Panc1 (cell line): ENCODE results near the gene KCNJ5. TPM values are rescaled to one million over a fixed set of nuclear protein-coding genes. Genes with fewer than 3 reads are reported as not detected.

Source experiments
- ATAC-seq: fragments of 200-7000 bp; cut with Tn5 transposase; 2 replicates; pipeline ENCODE4 v1.9.1; 2020; ENCODE audit warnings: mild to moderate bottlenecking, moderate library complexity
- BruUV-seq: library from RNA; stranded (reverse); fragments of 400-500 nt; replicated peaks from 2 replicates; lab custom pipeline; 2021; lab: Mats Ljungman, UMichigan
- CTCF ChIA-PET: fragments of 300-600 bp; sonication (Branson Sonifier 250); formaldehyde crosslinking; loops from one replicate; lab custom pipeline; 2022; ENCODE audit warnings: antibody characterized with exemption; lab: Charles Lee
- POLR2A ChIA-PET: fragments of 300-600 bp; sonication (Branson Sonifier 250); formaldehyde crosslinking; loops from one replicate; lab custom pipeline; 2022; ENCODE audit warnings: antibody characterized with exemption; lab: Charles Lee
- DNase-seq: peaks from one replicate; pipeline ENCODE4 v3.0.0-alpha.2; 2010; ENCODE audit warnings: low read depth, low spot score
- H3K27ac ChIP-seq: 2 replicates; pipeline ENCODE4 v1.5.1; 2011; ENCODE audit warnings: mild to moderate bottlenecking, low read length, inconsistent platforms
- H3K27me3 ChIP-seq: fragments of 200-500 bp; sonication (Bioruptor generic); 2 replicates; pipeline ENCODE4 v1.6.0; 2014; ENCODE audit warnings: low read length, inconsistent platforms; ENCODE audit not compliant: control insufficient read depth, insufficient read depth
- H3K36me3 ChIP-seq: fragments of 200-500 bp; sonication (Bioruptor generic); 2 replicates; pipeline ENCODE4 v1.5.1; 2014; ENCODE audit warnings: inconsistent platforms, mild to moderate bottlenecking, low read length, moderate library complexity; ENCODE audit not compliant: control insufficient read depth, insufficient read depth
- H3K4me1 ChIP-seq: 2 replicates; pipeline ENCODE4 v1.5.1; 2011; ENCODE audit warnings: inconsistent platforms, mild to moderate bottlenecking, low read length, moderate library complexity; ENCODE audit not compliant: control insufficient read depth, insufficient read depth
- H3K4me3 ChIP-seq, 2 experiments: 2 replicates each; pipeline ENCODE4 v1.5.1; 2011 to 2012; ENCODE audit warnings: low read depth in 2 of 2, low read length in 2 of 2, mild to moderate bottlenecking in 2 of 2, inconsistent platforms in 1 of 2, moderate library complexity in 1 of 2
- H3K9me3 ChIP-seq: fragments of 200-500 bp; sonication (Bioruptor generic); 2 replicates; pipeline ENCODE4 v1.5.1; 2014; ENCODE audit warnings: low read depth, mild to moderate bottlenecking, inconsistent platforms, low read length, moderate library complexity; ENCODE audit not compliant: control insufficient read depth, insufficient read depth
- CTCF ChIP-seq: fragments of 450-650 bp; IDR thresholded peaks from 2 replicates; pipeline ENCODE4 v1.5.1; 2017; ENCODE audit warnings: mild to moderate bottlenecking
- POLR2AphosphoS5 ChIP-seq: IDR thresholded peaks from 2 replicates; pipeline ENCODE4 v1.6.1; 2012; ENCODE audit warnings: mild to moderate bottlenecking, low read depth, low read length, moderate library complexity
- REST ChIP-seq, 2 experiments: IDR thresholded peaks; 2 replicates each; pipeline ENCODE4 v1.6.1; 2011 to 2012; ENCODE audit warnings: low read depth in 2 of 2, control low read depth in 1 of 2, low read length in 1 of 2, mild to moderate bottlenecking in 1 of 2, moderate library complexity in 1 of 2; ENCODE audit not compliant: insufficient read depth in 1 of 2
- SIN3A ChIP-seq: IDR thresholded peaks from 2 replicates; pipeline ENCODE4 v1.6.1; 2012; ENCODE audit warnings: low read depth, mild to moderate bottlenecking, low read length, moderate library complexity, borderline replicate concordance; ENCODE audit not compliant: insufficient read depth
- TCF7L2 ChIP-seq: IDR thresholded peaks from 2 replicates; pipeline ENCODE4 v1.6.1; 2011; ENCODE audit warnings: mild to moderate bottlenecking, low read depth, low read length, inconsistent platforms
- in situ Hi-C: cut with HindIII; loops from 2 replicates; pipeline ENCODE4 v1.10.0; 2016; ENCODE audit warnings: low sequenced_read_pairs, low pct_unique_long_range_greater_than_20kb
- intact Hi-C: fragments of 100-400 bp; cut with micrococcal nuclease; formaldehyde crosslinking; loops from one replicate; pipeline ENCODE4 v1.10.0; 2022; ENCODE audit not compliant: unreplicated experiment
- total RNA-seq: library from RNA; stranded (reverse); gene quantifications from one replicate; pipeline ENCODE4 v1.2.1, GENCODE V29; 2021; ENCODE audit not compliant: unreplicated experiment

KCNJ5 gene
- total RNA-seq, 1 experiment from 2014 or later = 0.28 TPM

- intact Hi-C loops (no loop called here), in situ Hi-C loops (no loop called here)
- Histone ChIP-seq H3K4me1 (no peaks in the 10 kb centered on the region), H3K36me3 (no peaks in the 10 kb centered on the region), H3K27me3 (0 out of 2 replicates have a peak, but pooled peaks cover 3% of the 10 kb centered on the region), H3K27ac (no peak overlapping the region), H3K9me3 (no peaks in the 10 kb centered on the region), H3K4me3 (no peak overlapping the region)
- ATAC-seq (no peak), DNase-seq (no peak)
- no TSS peak for BruUV-seq
- ChIA-PET CTCF (interaction anchor here (0.6 kb wide), 1 partner anchor 982 kb away, joined by 3 read pairs; no protein-coding TSS in a partner anchor), POLR2A (no interaction called here)
- TF ChIP-seq CTCF = no peak
- TF ChIP-seq REST (IDR thresholded peaks at IDR 0.05; ENCODE audit: insufficient read depth in 1 of 2, low read depth in 2 of 2, low read length in 1 of 2) = no peak
- TF ChIP-seq POLR2AphosphoS5 = no peak
- no peak for TF ChIP-seq TCF7L2
- TF ChIP-seq SIN3A = no peak
These were observed 38.7 kb upstream of the KCNJ5 start for GRCh38 chr11:128852327-128853023.

- H3K9me3 ChIP-seq = no peaks in the 10 kb centered on the region
- in situ Hi-C loops = no loop called here
- intact Hi-C loops = no loop called here
- DNase-seq (no peak), ATAC-seq (no peak)
- H3K4me1 ChIP-seq = no peaks in the 10 kb centered on the region
- TF ChIP-seq REST (IDR thresholded peaks at IDR 0.05; ENCODE audit: insufficient read depth in 1 of 2, low read depth in 2 of 2, low read length in 1 of 2) (no peak), CTCF (no peak), SIN3A (no peak), POLR2AphosphoS5 (no peak), TCF7L2 (no peak)
- H3K36me3 ChIP-seq = no peaks in the 10 kb centered on the region
- POLR2A ChIA-PET = interaction anchor here (0.5 kb wide), 1 partner anchor 93 kb away, joined by 4 read pairs; no protein-coding TSS in a partner anchor
- H3K4me3 ChIP-seq = no peak overlapping the region
- 0 out of 2 replicates have a peak, but pooled peaks cover 5% of the 10 kb centered on the region for H3K27me3 ChIP-seq
- BruUV-seq = no TSS peak
- no peak overlapping the region for H3K27ac ChIP-seq
- CTCF ChIA-PET = no interaction called here
These were observed 37.6 kb upstream of the KCNJ5 start for GRCh38 chr11:128853559-128853958.
